Common myeloid progenitor, CD34-positive (primary cell): ENCODE measurements around the gene A3GALT2.
A peak's percentile ranks its signal among the peaks of the same experiment; 100 is the strongest.

Source experiments
- CTCF ChIA-PET: fragments of 350-600 bp; sonication (Branson Sonifier 250); formaldehyde crosslinking; loops from one replicate; lab custom pipeline; 2021; ENCODE audit warnings: antibody characterized with exemption; lab: Charles Lee
- POLR2A ChIA-PET: fragments of 350-600 bp; sonication (Branson Sonifier 250); formaldehyde crosslinking; loops from one replicate; lab custom pipeline; 2021; ENCODE audit warnings: antibody characterized with exemption; lab: Charles Lee
- DNase-seq, 3 donors: peaks; one replicate each; pipeline versions ENCODE4 v3.0.0 to v3.0.0-alpha.2; 2013
- H3K27ac ChIP-seq, 2 experiments: 1 replicate in 1 of 2; 2 replicates in 1 of 2; pipeline ENCODE4 v1.7.0; 2013; ENCODE audit warnings: inconsistent platforms in 2 of 2, low read length in 2 of 2, mild to moderate bottlenecking in 2 of 2, low read depth in 1 of 2, moderate library complexity in 1 of 2; ENCODE audit not compliant: severe bottlenecking in 2 of 2, insufficient read depth in 1 of 2, poor library complexity in 1 of 2
- H3K27me3 ChIP-seq, 5 experiments: replicated peaks in 2 of 5; 1 replicate in 3 of 5; 2 replicates in 2 of 5; pipeline versions ENCODE4 v1.6.1 to v1.7.0; 2013; ENCODE audit warnings: low read length in 4 of 5, mild to moderate bottlenecking in 2 of 5, moderate library complexity in 2 of 5, inconsistent platforms in 1 of 5; ENCODE audit not compliant: insufficient read depth in 5 of 5, control insufficient read depth in 4 of 5
- H3K36me3 ChIP-seq, 4 experiments: 1 replicate in 2 of 4; 2 replicates in 2 of 4; pipeline versions ENCODE4 v1.6.1 to v1.7.0; 2013; ENCODE audit warnings: low read length in 3 of 4, control low read depth in 1 of 4, mild to moderate bottlenecking in 1 of 4; ENCODE audit not compliant: control insufficient read depth in 4 of 4, insufficient read depth in 4 of 4
- H3K4me1 ChIP-seq, 4 experiments: 1 replicate in 3 of 4; 2 replicates in 1 of 4; pipeline versions ENCODE4 v1.6.1 to v1.7.1; 2013; ENCODE audit warnings: low read length in 3 of 4, mild to moderate bottlenecking in 3 of 4, control low read depth in 1 of 4, inconsistent platforms in 1 of 4, moderate library complexity in 1 of 4; ENCODE audit not compliant: control insufficient read depth in 4 of 4, insufficient read depth in 4 of 4; ENCODE audit errors: control extremely low read depth in 1 of 4
- H3K4me3 ChIP-seq, 7 experiments: 1 replicate in 4 of 7; 2 replicates in 3 of 7; pipeline versions ENCODE4 v1.5.1 to v1.7.0; 2013; ENCODE audit warnings: mild to moderate bottlenecking in 7 of 7, low read length in 6 of 7, moderate library complexity in 6 of 7, inconsistent platforms in 2 of 7, low read depth in 2 of 7, control low read depth in 1 of 7; ENCODE audit not compliant: insufficient read depth in 4 of 7, control insufficient read depth in 1 of 7; ENCODE audit errors: extremely low read depth in 1 of 7
- H3K9me3 ChIP-seq, 5 experiments: 1 replicate in 4 of 5; 2 replicates in 1 of 5; pipeline versions ENCODE4 v1.6.1 to v1.7.1; 2013; ENCODE audit warnings: low read length in 4 of 5, mild to moderate bottlenecking in 2 of 5, inconsistent platforms in 1 of 5, low read depth in 1 of 5, moderate library complexity in 1 of 5; ENCODE audit not compliant: control insufficient read depth in 4 of 5, insufficient read depth in 2 of 5; ENCODE audit errors: control extremely low read depth in 1 of 5
- WGBS: methylation state at CpG from one replicate; pipeline ENCODE4 v1.1.5; 2013; ENCODE audit not compliant: insufficient coverage; 5-methylcytosine and 5-hydroxymethylcytosine counted together

The A3GALT2 gene

GRCh38 chr1:33330906-33331305 lies 10.0 kb upstream of the A3GALT2 start:
- Histone ChIP-seq H3K27ac (no peak overlapping the region), H3K9me3 (no peaks in the 10 kb centered on the region), H3K4me1 (peaks cover 0 to 3% (median 0%) of the 10 kb centered on the region in 4 experiments), H3K36me3 (peaks cover 49 to 89% (median 70%) of the 10 kb centered on the region in 4 experiments), H3K27me3 (no peaks in the 10 kb centered on the region), H3K4me3 (no peak overlapping the region)
- POLR2A ChIA-PET: interaction anchor here (0.6 kb wide), 1 partner anchor 120 kb away, joined by 3 read pairs; no protein-coding TSS in a partner anchor
- no peak for DNase-seq
- 98% methylated on average over 7 of the region's 7 CpGs for WGBS
- CTCF ChIA-PET: interaction anchor here (1.6 kb wide), 2 partner anchors 10 to 35 kb away, joined by 4 read pairs; partner anchors contain the start of gene A3GALT2

- ChIA-PET CTCF (interaction anchor here (1.6 kb wide), 2 partner anchors 10 to 36 kb away, joined by 4 read pairs; partner anchors contain the start of gene A3GALT2), POLR2A (no interaction called here)
- H3K27ac ChIP-seq: no peak overlapping the region
- H3K27me3 ChIP-seq: no peaks in the 10 kb centered on the region
- no peak overlapping the region for H3K4me3 ChIP-seq
- peaks cover 0 to 3% (median 0%) of the 10 kb centered on the region in 4 experiments for H3K4me1 ChIP-seq
- 100% methylated on average over 2 of the region's 3 CpGs for WGBS
- H3K36me3 ChIP-seq: peaks cover 50 to 94% (median 75%) of the 10 kb centered on the region in 4 experiments
- no peak for DNase-seq
- H3K9me3 ChIP-seq: no peaks in the 10 kb centered on the region
Measured at GRCh38 chr1:33330361-33330890, 9.5 kb upstream of the A3GALT2 start.

- Histone ChIP-seq H3K9me3 (no peaks in the 10 kb centered on the region), H3K4me3 (no peak overlapping the region), H3K36me3 (peaks cover 56 to 96% (median 79%) of the 10 kb centered on the region in 4 experiments), H3K27me3 (no peaks in the 10 kb centered on the region), H3K4me1 (peaks cover 0 to 3% (median 0%) of the 10 kb centered on the region in 4 experiments), H3K27ac (no peak overlapping the region)
- no peak for DNase-seq
- ChIA-PET CTCF (interaction anchor here (1.6 kb wide), 2 partner anchors 9 to 36 kb away, joined by 4 read pairs; partner anchors contain the start of gene A3GALT2), POLR2A (no interaction called here)
- WGBS: 98% methylated on average over 19 of the region's 19 CpGs
Measured at GRCh38 chr1:33329600-33330305, 8.9 kb upstream of the A3GALT2 start.

- no peak for DNase-seq
- Histone ChIP-seq H3K27me3 (no peaks in the 10 kb centered on the region), H3K4me1 (peaks cover 0 to 3% (median 0%) of the 10 kb centered on the region in 4 experiments), H3K4me3 (no peak overlapping the region), H3K27ac (no peak overlapping the region), H3K9me3 (no peaks in the 10 kb centered on the region), H3K36me3 (peaks cover 61 to 98% (median 83%) of the 10 kb centered on the region in 4 experiments)
- ChIA-PET POLR2A (no interaction called here), CTCF (interaction anchor here (0.8 to 1.0 kb wide), 2 partner anchors 10 to 38 kb away, joined by 3 to 4 read pairs; no protein-coding TSS in a partner anchor)
- 94% methylated on average over 12 of the region's 12 CpGs for WGBS
Measured at GRCh38 chr1:33328817-33329216, 7.9 kb upstream of the A3GALT2 start.

- Histone ChIP-seq H3K36me3 (peaks cover 55 to 98% (median 81%) of the 10 kb centered on the region in 4 experiments), H3K9me3 (no peaks in the 10 kb centered on the region), H3K27me3 (no peaks in the 10 kb centered on the region), H3K4me1 (peaks cover 0 to 3% (median 0%) of the 10 kb centered on the region in 4 experiments), H3K27ac (no peak overlapping the region), H3K4me3 (no peak overlapping the region)
- peak in 1 of 3 donors; percentile 4 for DNase-seq
- WGBS: 92% methylated on average over 9 of the region's 9 CpGs
- CTCF ChIA-PET: interaction anchor here (0.8 kb wide), 1 partner anchor 11 kb away, joined by 3 read pairs; no protein-coding TSS in a partner anchor
- POLR2A ChIA-PET: no interaction called here
Measured at GRCh38 chr1:33327587-33328325, 6.9 kb upstream of the A3GALT2 start.

GRCh38 chr1:33326785-33327184 lies 5.9 kb upstream of the A3GALT2 start:
- H3K4me3 ChIP-seq: no peak overlapping the region
- no peaks in the 10 kb centered on the region for H3K27me3 ChIP-seq
- no peak overlapping the region for H3K27ac ChIP-seq
- WGBS: 85% methylated on average over 2 of the region's 9 CpGs
- no peak for DNase-seq
- H3K36me3 ChIP-seq: peaks cover 53 to 90% (median 74%) of the 10 kb centered on the region in 4 experiments
- CTCF ChIA-PET: no interaction called here
- H3K4me1 ChIP-seq: peaks cover 0 to 3% (median 0%) of the 10 kb centered on the region in 4 experiments
- POLR2A ChIA-PET: no interaction called here
- H3K9me3 ChIP-seq: no peaks in the 10 kb centered on the region
